ENCODE measurements around the gene ARL15.

GRCh38 chr5:54194318-54194717 lies 116.1 kb downstream of the ARL15 start:
- TF ChIP-seq, protein P1, sequence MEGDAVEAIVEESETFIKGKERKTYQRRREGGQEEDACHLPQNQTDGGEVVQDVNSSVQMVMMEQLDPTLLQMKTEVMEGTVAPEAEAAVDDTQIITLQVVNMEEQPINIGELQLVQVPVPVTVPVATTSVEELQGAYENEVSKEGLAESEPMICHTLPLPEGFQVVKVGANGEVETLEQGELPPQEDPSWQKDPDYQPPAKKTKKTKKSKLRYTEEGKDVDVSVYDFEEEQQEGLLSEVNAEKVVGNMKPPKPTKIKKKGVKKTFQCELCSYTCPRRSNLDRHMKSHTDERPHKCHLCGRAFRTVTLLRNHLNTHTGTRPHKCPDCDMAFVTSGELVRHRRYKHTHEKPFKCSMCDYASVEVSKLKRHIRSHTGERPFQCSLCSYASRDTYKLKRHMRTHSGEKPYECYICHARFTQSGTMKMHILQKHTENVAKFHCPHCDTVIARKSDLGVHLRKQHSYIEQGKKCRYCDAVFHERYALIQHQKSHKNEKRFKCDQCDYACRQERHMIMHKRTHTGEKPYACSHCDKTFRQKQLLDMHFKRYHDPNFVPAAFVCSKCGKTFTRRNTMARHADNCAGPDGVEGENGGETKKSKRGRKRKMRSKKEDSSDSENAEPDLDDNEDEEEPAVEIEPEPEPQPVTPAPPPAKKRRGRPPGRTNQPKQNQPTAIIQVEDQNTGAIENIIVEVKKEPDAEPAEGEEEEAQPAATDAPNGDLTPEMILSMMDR (conservative IDR thresholded peaks at IDR 0.05; ENCODE audit: low read depth, low read length) = no peak
- no peak for TF ChIP-seq EZH2 (IDR thresholded peaks at IDR 0.05; ENCODE audit: borderline replicate concordance, low read depth, low read length, poor library complexity, severe bottlenecking)
